Inflammatory macrophage (primary cell): Measurements from ENCODE around the gene TIMM17A.

Experiments used
- DNase-seq, 2 donors: peaks; one replicate each; pipeline ENCODE4 v3.0.0-alpha.2; 2020 to 2022
- total RNA-seq, 18 experiments: gene quantifications; one replicate each; lab custom pipeline; 2026; ENCODE audit warnings: mixed read lengths in 6 of 18, inconsistent platforms in 2 of 18; lab: John Stamatoyannopoulos, UW

The TIMM17A gene
- 57.9 to 129 (median 102) reads per million in 18 experiments for total RNA-seq

GRCh38 chr1:201955009-201955728 is at the start of gene TIMM17A:
TSS of gene TIMM17A (plus strand) at chr1:201955503. CDS start at chr1:201955527, 24 bp downstream.
- peak; percentile 99 for DNase-seq

DNA sequence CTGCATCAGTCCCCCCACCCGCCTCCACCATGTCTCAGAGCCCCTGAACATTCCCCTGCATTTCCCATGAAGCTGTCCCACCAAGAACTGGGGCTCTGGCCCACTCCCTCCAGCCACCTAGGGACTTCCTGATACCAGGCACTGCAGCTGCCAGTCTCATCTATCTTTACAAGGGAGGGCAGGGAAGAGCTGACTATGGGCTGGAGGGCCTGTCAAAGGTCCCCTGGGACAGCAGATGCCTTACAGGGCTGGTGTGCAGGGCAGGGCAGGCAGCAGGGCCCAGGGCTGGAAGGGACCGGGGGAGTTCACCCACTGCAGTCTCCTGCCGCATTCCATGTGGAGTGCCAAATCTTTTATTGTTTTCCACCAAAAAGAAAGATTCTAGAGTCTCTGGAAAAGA is 49.0 kb upstream of the TIMM17A start:
- DNase-seq: no peak

GRCh38 chr1:201907621-201908020 is 47.7 kb upstream of the TIMM17A start:
- no peak for DNase-seq

- no peak for DNase-seq
Observed at GRCh38 chr1:201911826-201912571, 43.3 kb upstream of the TIMM17A start.

GRCh38 chr1:201912832-201913231 is 42.5 kb upstream of the TIMM17A start:
- no peak for DNase-seq

DNA sequence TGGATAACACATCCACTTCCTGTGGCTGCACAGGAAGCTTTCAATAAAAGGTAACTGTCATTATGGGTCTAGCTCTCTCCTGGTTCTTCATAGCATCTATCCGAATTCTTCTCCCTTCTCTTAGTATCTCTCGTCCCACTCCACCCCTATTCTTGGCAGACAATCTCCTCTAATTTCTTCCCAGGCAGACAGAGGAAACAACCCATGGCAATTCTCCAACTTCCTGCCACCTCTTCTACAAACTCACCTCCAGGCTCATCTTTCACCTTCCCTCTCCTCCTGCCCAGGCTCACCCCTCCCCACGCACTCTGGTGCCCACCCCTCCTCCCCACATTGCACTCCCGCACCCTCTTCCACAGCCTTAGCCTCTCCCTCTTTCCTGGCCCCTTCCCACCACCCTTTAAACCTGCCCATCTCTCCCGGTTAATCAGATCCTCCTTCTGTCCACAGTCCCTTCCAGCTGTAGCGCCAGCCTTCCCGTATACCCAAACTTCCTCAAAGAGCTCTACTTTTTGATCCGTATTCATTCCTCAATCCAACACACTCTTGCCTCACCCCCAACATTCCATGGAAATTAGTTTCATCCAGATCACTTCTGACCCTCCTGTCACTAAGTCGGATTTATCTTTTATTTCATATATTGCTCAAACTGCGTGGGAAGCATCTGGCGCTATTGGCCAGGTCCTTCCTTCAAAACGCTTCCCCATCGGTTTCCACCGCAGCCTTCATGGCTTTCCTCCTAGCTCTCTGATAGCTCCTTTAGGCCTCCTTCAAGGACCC is 40.7 kb upstream of the TIMM17A start:
- DNase-seq: no peak

DNA sequence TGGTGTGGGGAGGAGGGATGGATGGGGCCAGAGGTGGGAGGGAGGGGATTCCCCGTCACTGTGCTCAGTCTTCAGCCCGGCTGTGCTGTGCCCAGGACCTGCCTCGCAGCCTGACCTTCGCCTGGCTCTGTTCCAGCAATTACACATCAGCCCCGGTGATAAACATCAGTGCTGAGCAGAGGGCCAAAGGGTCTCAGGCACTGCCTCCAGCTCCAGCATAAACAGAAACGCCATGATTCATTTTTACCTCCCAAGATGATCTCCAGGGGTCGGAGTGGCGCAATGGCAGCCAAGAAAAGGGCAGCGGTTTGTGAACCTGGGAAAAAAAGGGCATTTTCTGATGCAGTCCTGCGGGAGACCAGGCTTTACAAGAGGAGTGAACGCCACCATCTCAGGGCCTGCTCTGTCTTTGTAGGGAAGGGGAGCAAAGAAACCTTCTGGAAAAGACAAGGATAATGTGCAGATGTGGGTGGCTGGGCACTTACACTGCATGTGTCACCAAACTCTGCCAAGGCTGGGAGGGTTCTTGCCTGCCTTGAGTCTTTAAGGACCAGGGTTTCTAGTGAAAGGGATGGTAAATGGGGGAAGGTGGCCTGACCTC is 38.6 kb upstream of the TIMM17A start:
- no peak for DNase-seq

DNA sequence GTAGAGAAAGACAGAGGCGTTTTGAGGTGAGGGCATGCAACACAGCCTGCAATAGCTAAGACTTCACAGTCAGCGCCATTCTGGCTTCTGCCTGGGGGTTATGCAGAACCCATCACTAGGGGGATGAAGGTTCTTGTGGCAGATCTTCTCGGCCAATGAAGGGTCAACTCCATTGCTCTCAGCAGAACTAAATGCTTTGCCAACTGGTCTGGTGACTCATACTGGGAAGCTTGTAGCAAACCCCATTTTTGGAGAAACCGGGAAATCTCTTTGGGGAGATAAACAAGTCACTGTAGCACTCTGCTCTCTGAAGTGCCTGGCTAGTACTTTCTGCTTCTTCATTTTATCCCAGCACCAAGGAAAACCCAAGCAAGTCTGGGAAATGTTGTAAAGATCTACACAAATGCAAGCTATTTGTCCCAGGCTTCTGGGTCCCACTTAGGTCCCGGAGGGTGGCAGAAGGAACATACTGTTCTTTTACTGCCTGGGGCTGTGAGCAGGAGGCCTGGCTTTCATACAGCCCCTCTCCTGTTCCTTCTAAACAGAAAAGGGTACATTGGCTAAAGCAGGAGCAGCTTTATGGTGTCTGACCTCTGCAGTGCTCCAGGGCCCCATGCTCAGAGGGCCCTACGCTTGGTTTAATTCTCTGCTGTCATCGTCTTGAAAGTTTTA is 37.8 kb upstream of the TIMM17A start:
- DNase-seq: no peak

DNA sequence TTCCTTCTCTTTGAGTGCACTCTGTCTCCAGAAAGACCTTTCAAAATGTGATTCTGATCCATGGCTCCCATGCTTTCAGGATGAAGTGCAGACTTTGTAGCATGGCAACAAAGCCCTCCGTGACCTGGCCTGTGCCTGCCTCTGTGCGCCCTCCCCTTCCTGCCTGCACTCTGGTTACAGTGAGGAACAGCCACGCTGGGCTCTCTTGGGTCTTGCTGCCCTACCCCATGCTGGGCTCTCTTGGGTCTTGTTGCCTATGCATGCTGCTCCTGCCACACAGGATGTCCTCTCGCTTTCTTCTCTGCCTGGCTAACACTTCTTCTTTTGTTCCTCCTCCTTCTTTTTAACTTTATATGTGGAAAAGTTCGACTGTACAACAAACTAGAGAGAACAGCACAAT is 37.0 kb upstream of the TIMM17A start:
- no peak for DNase-seq

- DNase-seq: no peak
Observed at GRCh38 chr1:201921952-201922558, 33.2 kb upstream of the TIMM17A start.

- DNase-seq: no peak
Observed at GRCh38 chr1:201925301-201925567, 30.1 kb upstream of the TIMM17A start.

DNA sequence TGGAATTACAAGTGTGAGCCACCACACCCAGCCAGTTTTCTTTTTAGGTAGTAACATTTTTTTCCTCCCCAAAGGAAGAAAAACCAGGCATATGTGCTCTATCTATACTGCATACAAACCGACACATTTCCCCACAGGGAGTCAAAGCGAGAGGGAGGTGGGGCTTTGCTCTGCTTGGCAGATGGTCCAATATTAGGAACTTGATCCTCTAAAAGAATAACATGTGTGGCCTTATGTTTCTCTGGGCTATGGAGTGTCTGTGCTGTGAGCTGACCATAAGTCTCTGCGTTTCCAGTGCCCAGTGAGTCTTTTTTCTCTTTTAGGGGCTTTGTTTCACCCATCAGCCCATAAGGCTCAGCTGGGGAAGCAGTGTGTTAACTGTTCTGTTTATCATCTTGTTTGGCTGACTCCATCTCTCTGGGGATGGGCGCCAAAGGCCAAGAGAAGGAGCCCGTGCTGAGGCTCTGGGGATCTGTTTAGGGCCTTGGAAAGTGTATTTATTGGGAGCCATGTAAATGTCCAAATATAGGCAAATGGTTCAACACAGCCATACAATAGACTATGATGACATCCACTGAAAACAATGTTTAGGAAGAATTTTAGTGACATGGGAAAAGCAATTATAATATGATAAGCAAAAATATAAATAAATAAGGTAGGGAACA is 29.2 kb upstream of the TIMM17A start:
- DNase-seq: no peak

GRCh38 chr1:201928266-201928665 is 27.0 kb upstream of the TIMM17A start:
- no peak for DNase-seq

DNA sequence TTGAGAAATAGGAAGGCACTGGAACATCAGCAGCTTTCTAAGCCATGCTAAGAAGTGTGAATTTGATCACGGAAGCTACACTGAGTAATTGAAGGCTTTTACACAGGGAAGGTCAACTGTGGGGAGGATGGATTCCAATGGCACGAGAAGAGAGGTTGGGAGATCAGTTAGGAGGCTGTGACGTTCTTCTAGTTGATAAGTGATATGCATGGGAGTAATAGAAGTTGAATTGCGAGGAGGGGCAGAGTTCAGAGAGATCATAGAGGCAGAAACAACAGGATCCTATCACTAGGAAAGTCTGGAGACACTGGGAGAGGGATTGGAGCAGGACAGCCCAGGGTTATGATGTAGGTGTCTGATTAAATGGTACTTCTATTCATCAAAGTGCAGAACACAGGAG is 25.2 kb upstream of the TIMM17A start:
- no peak for DNase-seq

- DNase-seq: no peak
Observed at GRCh38 chr1:201930803-201931202, 24.5 kb upstream of the TIMM17A start.

DNA sequence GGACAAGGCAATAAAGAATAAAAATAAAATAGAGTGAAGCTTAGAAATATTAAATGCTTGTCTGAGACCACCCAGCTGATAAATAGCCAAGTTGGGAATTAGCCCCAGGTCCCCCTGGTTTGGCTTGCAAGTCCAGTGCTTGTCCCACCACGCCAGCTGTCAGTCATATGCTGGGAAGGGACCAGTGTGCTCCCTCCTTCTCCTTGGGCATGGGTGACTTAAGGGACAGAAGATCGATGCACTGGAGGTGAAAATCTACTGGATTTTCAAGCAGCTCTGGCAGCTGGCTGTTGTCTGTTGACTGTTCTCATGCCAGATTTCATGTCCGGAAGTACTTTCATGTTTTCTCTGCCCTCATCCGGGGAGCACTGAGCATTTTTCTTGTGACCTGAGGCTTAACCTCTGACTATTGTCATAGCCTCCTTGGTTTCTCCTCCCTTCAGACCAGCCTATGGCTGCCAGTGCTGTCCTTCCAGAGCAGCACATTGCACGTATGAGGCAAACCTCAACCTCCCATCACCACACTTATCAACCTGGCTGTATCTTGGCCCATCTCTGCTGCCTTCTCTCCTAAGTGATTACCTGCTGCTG is 21.4 kb upstream of the TIMM17A start:
- DNase-seq: no peak

- DNase-seq: no peak
Observed at GRCh38 chr1:201937624-201938213, 17.6 kb upstream of the TIMM17A start.

GRCh38 chr1:201938440-201939035 is 16.8 kb upstream of the TIMM17A start:
- no peak for DNase-seq

- DNase-seq: no peak
Observed at GRCh38 chr1:201939148-201939547, 16.2 kb upstream of the TIMM17A start.

- no peak for DNase-seq
Observed at GRCh38 chr1:201939574-201939973, 15.7 kb upstream of the TIMM17A start.
